ENCODE data around the gene RCE1.

Gene RCE1

GRCh38 chr11:66845143-66845875 is 2.1 kb downstream of the RCE1 start:
- DNase-seq = no peak

- DNase-seq = no peak
Measured at GRCh38 chr11:66845876-66846212, 2.6 kb downstream of the RCE1 start.

- no peak for DNase-seq
Measured at GRCh38 chr11:66846671-66847091, 3.4 kb downstream of the RCE1 start.

DNA sequence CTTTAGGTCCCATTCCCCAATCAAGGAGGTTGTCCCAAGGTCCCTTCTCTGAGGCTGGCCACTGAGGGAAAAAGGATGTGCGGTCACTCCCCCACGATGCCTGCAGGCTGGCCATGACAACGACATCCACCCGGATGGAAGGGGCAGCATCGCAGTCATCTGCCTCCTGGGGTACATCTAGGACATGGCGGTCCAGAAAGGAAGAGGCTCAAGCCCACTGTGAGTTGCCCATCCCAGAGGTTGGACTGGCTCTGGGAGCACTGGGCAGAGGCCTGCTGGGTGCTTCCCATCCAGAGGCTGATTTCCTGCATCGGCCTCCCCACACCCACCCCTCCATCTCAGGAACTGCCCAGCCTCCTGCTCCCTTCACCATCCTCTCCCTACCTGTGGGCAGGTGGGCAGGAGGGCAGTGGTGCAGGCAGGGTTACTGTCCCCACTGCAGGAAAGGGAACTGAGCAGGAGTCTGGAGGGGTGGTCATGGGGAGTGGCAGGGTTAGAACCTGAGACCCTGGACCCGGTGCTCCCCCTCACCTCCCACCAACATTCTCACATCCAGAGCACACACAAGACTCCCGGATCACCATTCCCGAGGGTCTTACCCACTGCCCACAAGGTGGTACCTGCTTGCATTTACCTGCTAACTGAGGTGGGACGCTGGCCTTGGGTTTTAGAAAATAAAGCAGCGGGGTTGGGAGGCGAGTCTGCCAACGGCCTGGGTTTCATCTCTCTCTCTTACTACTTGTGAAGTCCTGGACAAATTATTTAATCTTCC is 4.4 kb downstream of the RCE1 start:
- DNase-seq = no peak

DNA sequence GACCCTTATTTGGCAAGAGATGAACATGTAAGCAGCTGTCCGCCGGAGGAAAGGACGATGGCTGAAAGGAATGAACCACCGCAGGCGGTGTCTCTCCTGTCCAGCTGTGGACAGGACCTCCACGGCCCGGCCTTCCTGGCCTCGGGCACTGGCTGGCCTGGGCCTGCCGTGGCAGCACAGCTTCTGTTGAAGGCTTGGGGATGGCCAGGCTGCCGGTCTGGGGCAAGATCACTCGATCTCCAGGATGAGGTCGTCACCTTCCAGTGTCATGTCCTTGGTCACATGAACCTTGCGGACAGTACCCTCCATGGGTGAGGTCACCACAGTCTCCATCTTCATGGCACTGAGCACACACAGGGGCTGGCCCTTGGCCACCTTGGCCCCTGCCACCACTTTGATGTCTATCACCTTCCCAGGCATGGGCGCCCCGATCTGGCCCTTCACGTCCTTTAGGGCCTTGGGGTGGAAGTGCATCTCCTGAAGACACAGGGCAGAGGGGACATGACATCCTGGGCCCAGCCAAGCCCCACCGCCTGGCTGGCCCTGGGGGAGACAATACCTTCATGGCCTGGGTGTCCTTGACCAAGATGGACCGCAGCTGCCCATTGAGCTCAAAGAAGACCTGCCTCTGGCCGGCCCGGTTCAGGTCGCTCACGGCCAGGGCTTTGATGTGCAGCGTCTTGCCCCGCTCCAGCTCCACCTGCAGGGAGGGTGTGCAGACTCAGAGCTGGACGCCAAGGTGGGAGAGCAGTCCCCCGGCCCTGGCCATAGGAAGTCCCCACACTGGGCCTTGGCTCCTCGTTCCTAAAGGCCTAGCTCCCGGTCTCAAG is 5.6 kb downstream of the RCE1 start:
- DNase-seq = no peak

- no peak for DNase-seq
Measured at GRCh38 chr11:66849501-66850234, 6.4 kb downstream of the RCE1 start.

GRCh38 chr11:66850235-66850587 is 7.0 kb downstream of the RCE1 start:
- DNase-seq = no peak

- DNase-seq = no peak
Measured at GRCh38 chr11:66850588-66851238, 7.5 kb downstream of the RCE1 start.

DNA sequence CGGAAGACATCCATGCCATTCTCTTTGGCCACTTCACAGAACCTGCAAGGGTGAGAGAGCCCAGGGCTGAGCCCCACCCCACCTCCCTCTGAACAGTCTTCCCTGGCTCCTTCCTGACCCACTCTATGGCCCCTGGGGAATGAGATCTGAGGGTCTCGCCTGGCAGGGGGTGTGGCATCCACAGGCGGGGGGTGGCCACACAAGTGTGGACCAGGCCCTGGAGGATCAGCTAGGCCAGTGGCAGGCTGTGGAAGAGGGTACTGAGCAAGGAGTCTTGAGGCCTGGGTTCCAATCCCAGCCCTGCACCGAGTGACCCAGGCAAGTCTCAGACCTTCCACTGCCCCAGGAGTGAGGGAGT is 8.0 kb downstream of the RCE1 start:
- no peak for DNase-seq

GRCh38 chr11:66851698-66852465 is 8.6 kb downstream of the RCE1 start:
- no peak for DNase-seq

- DNase-seq = no peak
Measured at GRCh38 chr11:66852466-66853241, 9.4 kb downstream of the RCE1 start.

GRCh38 chr11:66853242-66854229 is 10.3 kb downstream of the RCE1 start:
- no peak for DNase-seq

- DNase-seq = no peak
Measured at GRCh38 chr11:66854231-66854661, 11.0 kb downstream of the RCE1 start.

- no peak for DNase-seq
Measured at GRCh38 chr11:66854729-66855211, 11.5 kb downstream of the RCE1 start.

DNA sequence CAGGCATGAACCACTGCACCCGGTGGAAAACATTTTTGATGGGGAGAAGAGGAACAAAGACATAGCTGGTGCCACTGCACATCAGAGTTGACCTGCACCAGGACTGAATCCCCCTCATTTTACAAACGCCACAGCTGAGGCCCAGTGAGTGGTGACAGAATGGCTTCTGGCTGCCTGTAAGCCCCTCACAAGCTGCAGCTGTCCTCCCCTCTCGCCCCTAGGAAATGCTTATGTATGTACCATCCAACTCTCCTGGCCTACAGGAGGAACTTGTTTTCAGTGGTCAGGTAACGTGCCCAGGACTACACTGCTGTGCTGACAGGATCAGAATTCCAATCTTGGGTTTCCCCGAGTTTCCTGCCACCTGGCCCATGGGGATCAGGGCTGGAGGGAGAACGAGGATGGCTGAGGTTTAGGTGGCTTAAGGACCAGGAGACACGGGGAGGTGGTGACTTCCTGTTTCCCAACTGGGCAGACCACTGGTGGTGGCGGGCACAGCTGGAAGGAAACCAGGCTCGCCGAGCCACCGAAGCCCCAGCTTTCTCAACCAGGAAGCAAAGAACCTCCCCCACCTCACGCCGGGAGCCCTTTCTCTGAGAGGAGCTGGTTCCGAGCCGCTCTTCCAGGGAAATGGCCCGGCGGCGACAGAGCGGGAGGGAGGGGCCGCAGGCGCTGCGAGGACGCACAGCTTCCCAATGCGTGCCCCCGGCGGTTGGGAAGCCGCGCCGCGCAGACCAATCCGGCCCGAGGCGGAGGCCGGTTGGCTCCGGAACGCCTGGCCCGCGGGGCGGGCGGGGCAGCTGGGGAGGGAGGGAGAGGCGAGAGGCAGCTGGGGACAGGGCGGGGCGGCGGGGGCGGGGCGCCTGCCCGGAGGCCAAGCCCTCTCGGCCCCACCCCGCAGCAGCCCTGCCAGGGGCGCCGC is 12.6 kb downstream of the RCE1 start:
- peak; percentile 76 to 80 for DNase-seq

- DNase-seq = peak in 1 of 2 donors; percentile 51
Measured at GRCh38 chr11:66856496-66857233, 13.4 kb downstream of the RCE1 start, which contains the start of gene LRFN4. LRFN4 (plus strand) TSS chr11:66857064; CDS start chr11:66857745, 681 bp downstream.

- DNase-seq = no peak
Measured at GRCh38 chr11:66857234-66857926, 14.1 kb downstream of the RCE1 start.

All from stimulated activated CD4-positive, alpha-beta T cell treated with anti-CD3 and anti-CD28 coated beads, Interleukin-2, amount 100 ng/mL, for 48 hours (primary cell).